Skeletal muscle tissue (tissue), 5 donors: ENCODE data around the gene STC2. TPM values are rescaled to one million over a fixed set of nuclear protein-coding genes. Genes with fewer than 3 reads are reported as not detected.

Experiments
- H3K27ac ChIP-seq: one replicate; pipeline ENCODE4 v1.7.0; 2013; ENCODE audit warnings: mild to moderate bottlenecking, low read depth, low read length, inconsistent platforms
- H3K27me3 ChIP-seq, 3 donors: one replicate each; pipeline ENCODE4 v1.7.0; 2013; ENCODE audit warnings: low read length in 3 of 3; ENCODE audit not compliant: control insufficient read depth in 3 of 3, insufficient read depth in 3 of 3
- H3K36me3 ChIP-seq, 3 donors: one replicate each; pipeline ENCODE4 v1.7.0; 2013; ENCODE audit warnings: low read length in 3 of 3; ENCODE audit not compliant: control insufficient read depth in 3 of 3, insufficient read depth in 3 of 3
- H3K4me1 ChIP-seq, 3 donors: one replicate each; pipeline ENCODE4 v1.7.0; 2013; ENCODE audit warnings: low read length in 3 of 3, mild to moderate bottlenecking in 3 of 3; ENCODE audit not compliant: control insufficient read depth in 3 of 3, insufficient read depth in 3 of 3
- H3K4me3 ChIP-seq, 3 donors: one replicate each; pipeline ENCODE4 v1.7.0; 2013; ENCODE audit warnings: low read length in 3 of 3
- H3K9ac ChIP-seq, 3 donors: one replicate each; pipeline ENCODE4 v1.7.0; 2013; ENCODE audit warnings: low read length in 3 of 3, mild to moderate bottlenecking in 3 of 3, moderate library complexity in 2 of 3, low read depth in 1 of 3
- H3K9me3 ChIP-seq, 3 donors: one replicate each; pipeline ENCODE4 v1.7.0; 2013; ENCODE audit warnings: low read length in 3 of 3; ENCODE audit not compliant: control insufficient read depth in 3 of 3
- small RNA-seq: library from RNA; depleted of rRNA; stranded (forward); fragments of <200 nt; gene quantifications from one replicate; pipeline ENCODE3, GENCODE V24; 2014
- total RNA-seq: library from RNA; depleted of rRNA; stranded (reverse); fragments of >200 nt; gene quantifications from one replicate; pipeline ENCODE4 v1.2.3, GENCODE V29; 2014
- donor health status: Osteomylitis.

The STC2 gene
- total RNA-seq, 1 donor from 2014 or later, result 3.1 TPM

GRCh38 chr5:173268750-173269432, 59.3 kb downstream of the STC2 start:
- Histone ChIP-seq H3K27ac (no peak overlapping the region), H3K27me3 (peaks cover 5 to 34% (median 14%) of the 10 kb centered on the region in 3 donors), H3K36me3 (no peaks in the 10 kb centered on the region), H3K9ac (no peak overlapping the region), H3K9me3 (no peaks in the 10 kb centered on the region), H3K4me1 (no peaks in the 10 kb centered on the region), H3K4me3 (no peak overlapping the region)

GRCh38 chr5:173265433-173265832, 62.8 kb downstream of the STC2 start:
- Histone ChIP-seq H3K9ac (no peak overlapping the region), H3K27me3 (peaks cover 5 to 39% (median 17%) of the 10 kb centered on the region in 3 donors), H3K36me3 (no peaks in the 10 kb centered on the region), H3K27ac (no peak overlapping the region), H3K4me3 (no peak overlapping the region), H3K4me1 (no peaks in the 10 kb centered on the region), H3K9me3 (no peaks in the 10 kb centered on the region)

Small RNA genes lying within 50 kb of the gene (small RNA-seq; reads per million reads assigned to genes)
- not detected for gene MIR8056
- not detected for gene RNA5SP200
- gene RNU6-500P, result not detected

Other genes with a start within 250 kb of the STC2 start
- 15.7 TPM for gene BNIP1, start 183.9 kb downstream of the STC2 start, total RNA-seq
- 0.52 TPM for gene NKX2-5, start 93.2 kb downstream of the STC2 start, total RNA-seq